HG02763 (cell line): ENCODE measurements around the gene MRO.
"Not testable (repeated sequence)": the region's sequence is repeated elsewhere in the genome, so short reads cannot be mapped to it uniquely, and the experiment has no call there.

Experiments
- ATAC-seq: cut with Tn5 transposase; IDR thresholded peaks from one replicate; pipeline ENCODE4 v1.9.1; 2021; ENCODE audit warnings: mild to moderate bottlenecking, moderate library complexity; ENCODE audit not compliant: unreplicated experiment

MRO gene

DNA sequence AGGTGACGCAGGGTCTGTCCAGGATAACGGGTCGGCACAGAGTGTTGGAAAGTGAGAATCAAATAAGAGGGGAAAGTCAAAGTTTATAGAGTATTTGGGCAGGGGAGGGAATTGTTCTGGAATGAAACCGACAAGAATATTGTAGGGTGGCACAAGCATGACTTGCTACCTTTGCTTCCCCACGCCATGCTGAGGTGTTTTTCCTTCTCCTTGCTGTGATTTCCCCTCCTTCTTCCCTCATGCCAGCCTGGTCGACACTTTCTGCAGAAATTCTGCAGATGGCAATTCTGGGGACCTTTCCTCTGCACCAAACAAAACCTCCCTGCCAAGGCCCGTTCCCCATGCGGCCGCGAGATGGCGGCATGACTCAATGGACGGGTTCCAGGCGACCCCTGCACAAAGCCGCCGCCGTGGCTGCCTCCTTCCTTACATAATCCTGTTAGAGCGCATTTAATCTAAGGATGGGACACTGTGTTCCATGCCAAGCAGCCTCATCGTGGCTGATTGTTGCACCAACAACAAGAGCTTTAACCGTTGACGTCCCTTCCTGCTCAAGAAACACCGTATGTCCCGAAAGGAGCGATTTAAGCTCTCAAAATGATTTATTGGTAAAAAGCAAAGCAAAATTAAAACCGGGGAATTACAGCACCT lies at the start of gene MRO:
Gene MRO (minus strand): TSS at position 289 of the 651 bp plus-strand sequence. CDS start 10,616 bp downstream, outside the sequence.
- ATAC-seq, result peak; percentile 85

DNA sequence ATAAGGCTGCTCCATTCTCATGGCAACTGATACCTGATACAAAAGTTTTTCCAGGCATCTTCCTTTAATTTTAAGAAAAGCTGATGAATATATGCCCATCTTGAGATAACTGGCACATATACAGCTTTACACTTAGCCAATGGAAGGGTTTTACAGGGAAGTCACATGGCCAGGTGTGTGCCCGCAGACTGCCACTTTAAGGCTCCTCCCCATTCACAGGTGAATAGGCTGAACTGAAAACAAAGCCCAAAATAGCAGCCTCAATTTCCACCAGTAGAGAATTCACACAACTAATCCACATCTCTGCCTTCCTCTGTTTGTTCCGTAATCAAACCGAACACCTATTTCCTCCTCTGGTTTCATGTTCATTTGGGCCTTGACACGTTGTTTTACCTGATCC lies 49.3 kb upstream of the MRO start:
- ATAC-seq, result no peak

DNA sequence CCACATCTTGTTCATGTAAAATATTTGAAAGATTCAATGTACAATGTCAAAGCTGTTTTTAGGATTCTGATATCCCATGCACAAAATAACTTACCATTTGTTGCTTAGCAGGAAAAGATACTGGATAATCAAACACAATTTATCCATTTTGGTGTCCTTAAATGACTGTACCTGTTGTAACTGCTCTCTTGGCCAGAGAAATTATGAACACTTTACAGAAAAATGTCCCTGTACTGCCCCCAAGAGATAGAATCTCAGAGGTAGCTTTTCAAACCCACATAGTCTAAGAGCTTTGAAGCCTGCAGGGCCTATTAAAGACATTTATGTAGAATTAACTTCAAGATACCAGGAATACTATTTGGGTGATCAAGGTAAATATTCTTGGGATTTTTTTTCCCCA lies 46.9 kb upstream of the MRO start:
- no peak for ATAC-seq

DNA sequence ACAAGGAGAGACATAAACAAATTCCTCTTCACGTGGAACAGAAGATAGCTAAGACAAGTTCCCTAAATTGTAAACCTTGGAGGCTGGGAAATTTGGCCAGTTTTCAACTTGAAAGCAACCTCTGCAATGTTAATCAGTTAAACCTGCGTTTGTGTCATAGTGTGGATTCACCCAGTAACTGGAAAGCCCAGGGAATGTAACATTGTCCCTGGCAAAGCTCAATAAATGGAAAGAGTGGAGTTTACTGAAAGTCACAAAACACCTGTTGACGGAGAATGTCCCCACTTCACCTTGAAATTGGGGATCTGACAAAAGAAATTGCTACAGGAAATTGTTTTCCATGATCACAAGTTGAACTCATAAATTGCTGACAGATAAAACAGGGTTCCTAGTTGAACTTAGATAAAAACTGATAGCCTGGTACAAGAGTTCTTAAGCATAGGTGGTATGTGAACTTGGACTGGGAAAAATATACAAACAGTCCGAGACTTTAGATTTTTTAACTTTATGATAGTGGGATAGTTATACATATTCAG lies 44.1 kb upstream of the MRO start:
- ATAC-seq, result no peak

DNA sequence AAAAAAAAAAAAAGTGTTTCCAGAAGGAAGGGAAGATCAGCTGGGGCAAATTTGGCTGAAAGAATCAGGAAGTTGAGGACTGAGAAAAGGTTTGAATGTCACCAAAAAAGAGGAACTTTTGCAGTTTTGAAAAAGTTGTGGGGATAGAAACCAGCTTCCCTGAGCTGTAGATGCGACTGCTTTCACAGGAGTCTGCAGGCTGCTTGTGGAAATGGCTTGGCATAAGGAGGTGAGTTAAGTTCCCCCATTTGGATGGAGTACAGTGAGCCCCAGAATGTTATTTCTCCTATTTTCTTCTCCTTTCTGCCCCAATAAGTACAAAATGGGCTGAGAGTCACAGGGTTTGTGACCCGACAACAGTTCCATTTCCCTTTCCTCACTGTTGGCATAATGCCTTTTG lies 42.6 kb upstream of the MRO start:
- no peak for ATAC-seq

DNA sequence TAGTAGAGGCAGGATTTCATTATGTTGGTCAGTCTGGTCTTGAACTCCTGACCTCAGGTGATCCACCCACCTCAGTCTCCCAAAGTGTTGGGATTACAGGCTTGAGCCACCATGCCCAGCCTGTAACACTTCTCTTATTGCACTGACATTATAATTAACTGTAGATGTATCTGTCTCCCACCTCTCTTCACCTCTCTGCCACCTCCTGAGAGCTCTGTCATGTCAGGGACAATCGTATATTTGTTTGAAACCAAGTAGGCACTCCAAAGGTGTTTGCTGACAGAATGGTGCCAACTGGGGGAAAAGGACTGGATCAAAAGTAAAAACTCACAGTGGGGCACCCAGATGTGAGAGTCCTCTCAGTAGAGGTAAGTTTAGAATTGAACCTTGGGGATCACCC lies 41.8 kb upstream of the MRO start:
- no peak for ATAC-seq

DNA sequence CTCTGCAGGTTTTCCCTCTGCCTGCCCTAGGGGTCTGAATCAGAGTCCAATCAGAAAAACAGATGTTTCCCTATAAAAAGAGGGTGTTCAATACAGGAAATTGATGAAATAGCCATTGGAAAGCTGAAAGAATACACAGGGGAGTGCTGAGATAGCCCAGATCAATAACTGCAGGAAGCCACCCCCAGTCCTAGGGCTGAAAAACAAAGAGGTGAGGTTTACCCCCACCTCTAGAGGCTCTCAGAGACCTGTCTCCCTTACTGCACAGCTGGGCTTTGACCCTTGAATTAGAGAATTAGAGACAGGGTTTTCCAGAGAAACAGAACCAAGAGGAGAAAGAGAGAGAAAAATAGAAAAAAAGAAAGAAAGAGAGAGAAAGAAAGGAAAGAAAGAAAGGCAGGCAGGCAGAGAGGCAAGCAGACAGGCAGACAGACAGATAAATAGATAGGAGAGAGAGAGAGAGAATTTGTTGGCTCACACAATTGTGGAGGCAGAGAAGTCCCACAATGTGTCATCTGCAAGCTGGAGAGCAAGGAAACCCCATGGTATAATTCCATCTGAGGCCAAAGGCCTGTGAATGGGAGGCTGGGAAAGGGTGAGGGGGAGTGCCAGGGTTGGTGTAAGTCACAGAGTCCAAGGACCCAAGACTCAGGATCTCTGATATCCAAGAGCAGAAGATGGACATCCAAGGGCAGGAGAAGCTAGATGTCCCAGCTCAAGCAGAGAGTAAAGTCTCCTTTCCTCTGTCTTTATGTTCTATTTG lies 40.2 kb upstream of the MRO start:
- no peak for ATAC-seq

DNA sequence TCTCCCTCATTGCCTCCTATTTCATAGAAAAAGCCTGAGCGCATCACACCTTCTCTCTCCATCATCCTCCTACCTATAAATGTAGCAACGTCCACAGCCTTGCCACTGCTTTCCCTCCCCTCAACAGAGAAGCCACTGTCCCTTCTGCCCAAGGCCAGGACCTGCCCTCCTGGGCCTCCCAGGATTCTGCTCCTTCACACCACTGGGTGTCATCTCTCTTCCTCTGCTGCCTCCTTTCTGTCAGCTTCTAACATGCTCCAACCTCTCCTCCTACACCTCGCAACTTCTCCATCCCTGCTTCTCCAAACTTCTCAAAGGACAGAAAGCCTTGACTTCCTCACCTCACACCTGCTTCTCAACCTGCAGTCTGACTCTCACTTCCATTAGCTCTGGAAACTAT lies 37.9 kb upstream of the MRO start:
- ATAC-seq, result no peak

DNA sequence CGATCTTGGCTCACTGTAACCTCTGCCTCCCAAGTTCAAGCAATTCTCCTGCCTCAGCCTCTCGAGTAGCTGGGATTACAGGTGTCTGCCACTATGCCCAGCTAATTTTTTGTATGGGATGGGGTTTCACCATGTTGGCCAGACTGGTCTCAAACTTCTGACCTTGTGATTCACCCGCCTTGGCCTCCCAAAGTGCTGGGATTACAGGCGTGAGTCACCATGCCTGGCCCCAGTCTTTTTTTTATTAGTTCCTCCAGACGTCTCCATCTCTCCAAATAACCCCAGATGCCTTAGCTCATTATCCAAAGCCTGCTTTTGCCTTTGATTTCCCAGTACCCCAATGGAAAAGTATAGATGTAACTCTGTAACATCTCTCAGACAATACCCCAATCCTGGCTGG lies 37.4 kb upstream of the MRO start:
- ATAC-seq, result not testable (repeated sequence)

DNA sequence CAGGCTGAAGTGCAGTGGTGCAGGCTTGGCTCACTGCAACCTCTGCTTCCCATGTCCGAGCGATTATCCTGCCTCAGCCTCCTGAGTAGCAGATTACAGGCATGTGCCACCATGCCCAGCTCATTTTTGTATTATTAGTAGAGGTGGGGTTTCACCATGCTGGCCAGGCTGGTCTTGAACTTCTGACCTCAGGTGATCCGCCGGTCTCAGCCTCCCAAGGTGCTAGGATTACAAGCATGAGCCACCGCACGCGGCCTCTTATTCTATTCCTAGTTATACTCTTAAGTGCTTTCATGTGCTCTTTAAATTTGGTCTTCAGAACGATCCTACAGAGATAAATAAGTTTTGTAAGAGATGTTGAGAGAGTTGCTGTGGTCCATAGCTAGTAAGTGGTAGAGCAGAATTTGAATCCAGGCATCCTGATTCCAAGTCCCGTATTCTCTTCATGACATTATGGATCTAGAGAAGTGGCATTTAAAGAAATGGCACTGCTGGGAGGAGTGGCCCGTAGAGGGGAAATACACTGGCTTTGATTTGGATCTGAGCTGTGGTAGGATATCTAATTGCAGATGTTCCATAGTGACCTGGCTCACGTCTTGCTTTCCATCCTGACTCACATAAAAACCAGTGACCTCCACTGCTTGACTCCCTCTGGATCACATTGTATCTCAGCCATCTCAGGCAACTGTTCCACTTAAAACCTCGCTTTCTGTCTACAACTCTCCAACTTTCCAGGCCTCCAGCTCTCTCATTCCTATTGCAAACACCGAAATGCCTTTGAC lies 36.4 kb upstream of the MRO start:
- ATAC-seq, result no peak

DNA sequence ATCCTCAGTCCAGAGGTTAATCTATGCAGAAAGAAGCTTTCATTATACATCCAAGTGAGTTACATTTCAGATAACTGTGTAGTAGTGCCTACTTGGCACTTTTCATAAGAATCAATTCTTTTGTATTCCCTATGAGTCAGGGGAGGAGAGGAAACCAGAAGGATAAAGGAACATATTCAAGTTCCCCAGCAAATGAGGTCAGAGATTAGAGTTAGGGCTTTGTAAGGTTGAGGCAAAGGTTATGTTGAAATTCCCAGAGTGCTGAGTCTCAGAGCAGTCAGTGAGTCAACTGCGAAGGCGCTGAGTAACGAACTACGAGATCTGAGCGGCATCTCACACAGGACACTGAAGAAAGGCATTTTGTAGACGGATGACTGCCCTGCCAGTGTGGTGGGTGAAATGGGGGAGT lies 34.1 kb upstream of the MRO start:
- no peak for ATAC-seq

DNA sequence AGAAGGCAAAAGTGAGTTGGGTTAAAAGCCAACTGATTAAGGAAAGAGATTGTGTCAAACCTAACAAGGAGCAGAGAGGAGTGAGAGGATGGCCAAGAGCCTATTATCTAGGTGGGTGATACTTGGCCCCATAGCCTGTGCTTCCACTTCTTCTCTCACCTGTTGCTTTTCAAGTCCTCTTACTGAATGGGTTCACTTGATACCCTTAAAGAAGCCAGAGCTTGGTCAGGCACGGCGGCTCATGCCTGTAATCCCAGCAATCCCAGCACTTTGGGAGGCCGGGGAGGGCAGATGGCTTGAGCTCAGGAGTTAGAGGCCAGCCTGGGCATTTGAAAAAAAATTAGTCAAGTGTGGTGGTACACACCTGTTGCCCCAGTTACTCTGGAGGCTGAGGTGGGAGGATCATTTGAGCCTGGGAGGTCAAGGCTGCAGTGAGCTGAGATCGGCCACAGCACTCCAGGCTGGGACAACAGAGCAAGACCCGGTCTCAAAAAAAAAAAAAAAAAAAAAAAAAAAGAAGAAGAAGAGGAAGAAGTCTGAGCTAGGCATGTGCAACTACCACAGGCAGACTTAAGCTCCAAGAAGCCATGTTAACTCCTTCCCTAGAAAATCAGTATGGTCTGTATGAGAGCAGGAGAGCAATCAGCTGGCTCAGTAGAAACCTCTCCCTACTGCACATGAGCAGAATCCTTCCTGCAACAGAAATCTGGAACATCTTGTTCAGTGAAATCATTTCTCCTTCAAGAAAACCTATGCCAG lies 30.7 kb upstream of the MRO start:
- ATAC-seq, result no peak

DNA sequence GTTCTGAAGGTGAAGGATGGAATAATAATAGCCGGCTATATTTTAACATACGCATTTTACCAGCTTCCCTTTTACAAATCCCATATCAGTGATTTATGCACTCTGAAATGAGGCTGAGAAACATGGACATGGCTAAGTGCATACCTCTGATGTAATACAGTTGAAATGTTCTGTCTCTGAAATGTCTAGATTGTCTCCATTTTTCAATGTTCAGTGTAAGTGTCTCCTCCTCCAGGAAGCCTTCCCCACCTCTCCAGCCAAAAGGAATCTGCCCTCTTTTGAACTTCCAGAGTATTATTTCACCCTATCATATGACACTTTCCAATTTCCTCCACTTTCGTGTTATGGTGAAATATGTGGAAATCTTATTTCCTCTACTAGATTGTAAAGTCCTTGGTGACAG lies 29.6 kb upstream of the MRO start:
- no peak for ATAC-seq

DNA sequence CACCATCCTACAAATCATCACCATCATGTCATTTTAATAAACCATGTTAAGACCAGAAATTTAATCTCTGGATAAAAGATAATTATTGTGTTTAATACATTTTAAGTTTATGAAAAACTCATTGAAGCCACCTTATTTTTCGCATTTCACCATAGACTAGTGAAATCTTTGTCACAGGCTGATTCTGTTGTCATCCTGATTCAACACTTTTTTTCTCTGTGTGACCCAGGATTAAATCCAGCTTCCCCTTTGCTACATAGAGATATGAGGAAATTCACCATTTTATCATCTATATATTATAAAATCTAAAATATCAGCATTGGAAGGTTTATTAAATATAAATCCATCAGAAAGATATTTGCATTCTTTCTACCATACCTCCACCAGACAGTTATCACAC lies 29.2 kb upstream of the MRO start:
- no peak for ATAC-seq

DNA sequence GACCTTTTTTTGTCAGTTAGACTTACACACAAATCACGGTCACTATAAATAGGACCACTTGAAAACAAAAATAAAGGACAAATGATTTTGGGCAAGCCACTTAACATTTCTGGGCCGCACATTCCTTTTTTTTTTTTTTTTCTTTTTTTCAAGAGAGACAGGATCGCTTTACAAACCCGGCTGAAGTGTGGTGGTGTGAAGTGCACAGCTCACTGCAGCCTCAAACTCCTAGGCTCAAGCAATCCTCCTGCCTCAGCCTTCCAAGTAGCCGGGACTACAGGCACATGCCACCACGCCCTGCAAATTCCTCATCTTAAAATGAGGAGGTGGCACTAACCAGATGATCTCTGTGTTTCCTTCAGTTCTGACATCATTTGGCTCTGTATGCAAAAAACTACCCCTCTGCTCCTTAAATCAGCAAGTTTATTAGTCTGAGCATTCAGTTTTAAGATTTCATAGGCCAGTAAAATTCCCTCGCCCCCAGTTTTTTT lies 28.3 kb upstream of the MRO start:
- no peak for ATAC-seq

DNA sequence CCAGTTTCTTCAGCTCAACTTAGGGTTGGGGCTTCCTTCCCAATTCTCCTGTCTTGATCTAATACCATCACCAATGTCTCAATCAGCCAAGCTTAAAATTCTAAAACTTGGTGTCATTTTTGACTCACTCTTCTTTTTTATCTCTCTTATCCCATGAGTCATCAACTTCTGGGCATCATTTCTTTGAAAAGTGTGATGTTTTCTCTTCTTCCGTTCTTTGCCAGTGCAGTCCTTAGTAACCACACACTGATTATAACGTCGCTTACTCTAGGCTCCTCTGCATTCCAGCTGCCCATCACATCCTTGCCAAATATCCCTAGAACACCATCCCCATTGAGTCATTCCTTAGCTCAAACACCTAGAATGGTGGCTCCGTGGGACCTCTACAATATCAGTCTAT lies 27.4 kb upstream of the MRO start:
- no peak for ATAC-seq

DNA sequence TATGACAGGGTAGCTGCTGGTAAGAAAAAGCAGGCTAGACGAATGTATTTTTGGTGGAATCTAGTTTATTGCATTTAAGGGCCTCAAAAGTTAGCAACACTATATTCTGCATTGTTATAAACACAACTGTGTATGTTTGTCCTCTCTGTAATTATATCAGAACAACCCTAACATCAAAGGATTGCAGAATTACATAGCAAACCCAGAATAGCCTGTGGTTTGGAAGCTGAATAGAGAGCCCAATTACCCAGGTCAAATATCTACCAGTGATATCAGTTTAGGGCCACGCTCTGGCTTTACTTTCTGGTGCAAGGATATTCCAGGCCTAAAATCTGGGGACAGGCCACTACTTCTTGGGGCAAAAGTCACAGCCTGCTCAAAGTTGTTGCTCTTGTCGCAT lies 25.1 kb upstream of the MRO start:
- ATAC-seq, result no peak

DNA sequence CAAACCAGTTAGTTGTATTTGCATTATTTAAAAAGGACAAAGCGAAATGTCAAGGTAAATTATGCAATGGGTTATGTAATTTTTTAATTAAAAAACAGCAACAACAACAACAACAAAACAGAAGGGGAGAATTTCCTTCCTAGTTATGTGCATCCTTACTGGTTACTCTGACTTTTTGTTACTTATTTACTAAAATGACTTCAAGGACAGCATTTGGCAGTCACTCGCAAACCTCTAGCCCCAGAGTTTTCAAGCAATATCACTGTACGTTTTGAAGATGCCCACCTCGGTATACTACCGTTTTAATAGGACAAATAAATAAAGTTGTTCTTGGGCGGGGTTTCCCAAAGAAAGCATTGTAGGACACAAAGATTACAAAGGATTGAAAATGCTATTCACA lies 24.7 kb upstream of the MRO start:
- no peak for ATAC-seq

DNA sequence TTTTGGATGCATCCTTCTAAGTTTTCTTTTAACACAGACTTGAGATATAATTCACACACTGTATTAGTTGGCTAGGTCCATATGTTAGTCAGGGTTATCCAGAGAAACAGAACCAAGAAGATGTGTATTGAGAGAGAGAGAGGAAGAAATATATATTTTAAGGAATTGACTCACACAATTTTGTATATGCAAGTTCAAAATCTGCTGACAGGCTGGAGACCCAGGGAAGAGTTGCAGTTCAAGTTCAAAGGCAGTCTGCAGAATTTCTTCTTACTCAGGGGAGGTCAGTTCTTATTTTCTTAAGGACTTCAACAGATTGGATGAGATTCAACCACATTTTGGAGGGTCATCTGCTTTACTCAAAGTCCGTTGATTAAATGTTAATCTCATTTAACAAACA lies 23.0 kb upstream of the MRO start:
- no peak for ATAC-seq

DNA sequence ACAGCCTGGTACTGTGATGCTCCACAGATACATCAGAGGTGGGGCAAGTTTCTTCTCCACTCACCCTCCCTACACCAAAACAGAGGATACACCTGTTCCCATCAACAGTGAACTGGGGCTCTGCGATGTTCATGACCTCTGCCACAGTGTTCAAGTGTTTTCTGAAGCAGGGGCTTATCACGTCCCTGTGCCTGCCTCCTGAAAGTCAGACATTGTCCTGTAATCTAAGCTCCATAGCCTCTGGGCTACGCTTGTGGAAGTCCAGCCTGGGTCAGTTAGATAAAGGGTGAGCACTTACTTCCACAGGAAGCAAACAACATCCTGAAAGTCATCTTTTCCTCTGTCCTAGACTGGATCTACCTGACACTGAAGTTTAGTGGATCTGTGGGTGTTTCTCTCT lies 20.2 kb upstream of the MRO start:
- ATAC-seq, result no peak

DNA sequence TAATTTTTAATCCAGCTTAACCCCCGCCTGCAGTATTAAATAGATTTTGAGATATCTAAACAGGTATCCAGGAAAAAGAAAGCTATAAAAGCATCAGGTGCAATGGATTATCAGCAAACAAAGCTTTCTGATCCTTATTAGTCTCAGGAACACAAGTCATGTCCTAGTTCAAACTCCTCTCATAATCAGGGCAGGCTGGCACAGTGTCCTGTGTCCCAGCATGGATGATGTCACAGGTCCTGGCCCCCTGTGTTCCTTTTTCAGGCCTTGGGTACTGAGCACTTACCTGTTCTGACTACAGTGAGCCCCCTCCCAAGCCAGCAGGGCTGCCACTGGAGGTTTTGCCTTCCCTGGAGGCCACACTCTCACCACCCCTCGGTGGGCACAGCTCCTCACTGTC lies 19.5 kb upstream of the MRO start:
- ATAC-seq, result no peak
